GM21825 (cell line): ENCODE results near the gene THAP4.

Experiments
- ATAC-seq: cut with Tn5 transposase; IDR thresholded peaks from one replicate; pipeline ENCODE4 v1.9.1; 2021; ENCODE audit warnings: mild to moderate bottlenecking, moderate library complexity; ENCODE audit not compliant: unreplicated experiment

Gene THAP4

GRCh38 chr2:241615041-241615440 is 21.9 kb downstream of the THAP4 start:
- ATAC-seq = no peak

- ATAC-seq = no peak
These were observed 23.8 kb downstream of the THAP4 start for GRCh38 chr2:241613017-241613780.

GRCh38 chr2:241612156-241613016 is 24.6 kb downstream of the THAP4 start:
- ATAC-seq = no peak

GRCh38 chr2:241611062-241611461 is 25.9 kb downstream of the THAP4 start:
- no peak for ATAC-seq

- peak; percentile 91 for ATAC-seq
These were observed 26.8 kb downstream of the THAP4 start for GRCh38 chr2:241609859-241610793.

GRCh38 chr2:241608881-241609280 is 28.1 kb downstream of the THAP4 start:
- no peak for ATAC-seq

GRCh38 chr2:241607162-241607885 is 29.6 kb downstream of the THAP4 start:
- ATAC-seq = no peak

GRCh38 chr2:241606186-241606585 is 30.8 kb downstream of the THAP4 start:
- no peak for ATAC-seq

- ATAC-seq = no peak
These were observed 33.3 kb downstream of the THAP4 start for GRCh38 chr2:241603686-241604085.

GRCh38 chr2:241602720-241603119 is 34.2 kb downstream of the THAP4 start:
- ATAC-seq = no peak

GRCh38 chr2:241601841-241602240 is 35.1 kb downstream of the THAP4 start:
- ATAC-seq = no peak

GRCh38 chr2:241599615-241600014 is 37.3 kb downstream of the THAP4 start:
- no peak for ATAC-seq

GRCh38 chr2:241598487-241598886 is 38.5 kb downstream of the THAP4 start:
- no peak for ATAC-seq

GRCh38 chr2:241598061-241598460 is 38.9 kb downstream of the THAP4 start:
- ATAC-seq = no peak

- no peak for ATAC-seq
These were observed 39.4 kb downstream of the THAP4 start for GRCh38 chr2:241597561-241597960.

GRCh38 chr2:241595600-241596140 is 41.3 kb downstream of the THAP4 start:
- ATAC-seq = no peak

- no peak for ATAC-seq
These were observed 43.7 kb downstream of the THAP4 start for GRCh38 chr2:241593271-241593670.

GRCh38 chr2:241592126-241592845 is 44.7 kb downstream of the THAP4 start:
- no peak for ATAC-seq
